ENCODE data around the gene NOD2. TPM values are rescaled to one million over a fixed set of nuclear protein-coding genes. Genes with fewer than 3 reads are reported as not detected.

Gene NOD2
- total and polyA plus RNA-seq, 2 of the 13 experiments (the other 11 are each of a cell fraction or from before 2014, with no cell fraction given) = 0.27 to 0.81 TPM

DNA sequence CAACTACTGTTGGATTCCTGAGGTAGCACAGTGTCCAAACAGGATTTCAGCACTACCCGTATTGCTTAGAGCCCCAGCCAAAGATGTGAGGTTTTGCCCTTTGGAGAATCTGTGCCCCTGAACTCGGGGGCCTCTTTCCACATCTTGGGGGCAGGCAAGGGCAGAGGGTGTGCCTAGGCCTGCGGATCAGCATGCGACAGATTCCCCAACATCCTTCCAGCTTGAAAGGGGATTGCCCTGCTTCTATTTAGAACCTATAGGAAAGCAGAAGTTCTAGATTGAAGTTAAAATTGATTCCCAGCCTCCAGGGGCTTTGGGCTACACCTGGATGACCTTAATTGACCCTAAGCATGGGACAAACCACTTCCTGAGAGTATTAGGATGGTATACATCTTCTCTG, 19.6 kb downstream of the NOD2 start:
- in situ Hi-C loops (cut with HindIII; ENCODE audit: extremely low pct_ligation_motif_present, low pct_unique_long_range_greater_than_20kb) = no loop called here
- Histone ChIP-seq H3K4me1 (ENCODE audit: insufficient read depth, low read length) (peaks cover 20% of the 10 kb centered on the region), H3K9me3 (ENCODE audit: low read length) (no peaks in the 10 kb centered on the region), H3K4me2 (ENCODE audit: low read depth, low read length) (no peak overlapping the region), H2AFZ (ENCODE audit: low read length) (no peak overlapping the region), H3K4me3 (replicated peaks in 1 of 3; ENCODE audit: insufficient read depth in 1 of 3, low read depth in 2 of 3, low read length in 3 of 3) (no peak overlapping the region), H3K27ac (ENCODE audit: extremely low read length, insufficient read depth, low read length) (no peak overlapping the region), H3K36me3 (replicated peaks in 1 of 2; ENCODE audit: control insufficient read depth in 1 of 2, insufficient read depth in 2 of 2, low read length in 2 of 2) (no peaks in the 10 kb centered on the region), H3K9ac (ENCODE audit: insufficient read depth, low read depth, low read length) (no peak overlapping the region), H3K27me3 (ENCODE audit: control insufficient read depth in 1 of 2, insufficient read depth in 2 of 2, low read length in 2 of 2) (peaks cover 0 to 17% of the 10 kb centered on the region in 2 experiments; a peak in 2 of 5 replicates), H4K20me1 (ENCODE audit: insufficient read depth, low read length) (no peaks in the 10 kb centered on the region), H3K79me2 (ENCODE audit: insufficient read depth, low read length) (no peaks in the 10 kb centered on the region)
- ATAC-seq (no peak), FAIRE-seq (no peak), DNase-seq (ENCODE audit: low spot score) (no peak)
- intact Hi-C loops (cut with micrococcal nuclease; ENCODE audit: unreplicated experiment) = no loop called here
- CTCF ChIA-PET (ENCODE audit: low intra/inter-chr PET ratio, low total read pairs) = no interaction called here
- no TSS peak for BruUV-seq (replicated peaks)
- POLR2A ChIA-PET = no interaction called here
- 52% methylated on average over 4 of the region's 4 CpGs for WGBS (ENCODE audit: low lambda C conversion rate)
- TF ChIP-seq, protein P1, sequence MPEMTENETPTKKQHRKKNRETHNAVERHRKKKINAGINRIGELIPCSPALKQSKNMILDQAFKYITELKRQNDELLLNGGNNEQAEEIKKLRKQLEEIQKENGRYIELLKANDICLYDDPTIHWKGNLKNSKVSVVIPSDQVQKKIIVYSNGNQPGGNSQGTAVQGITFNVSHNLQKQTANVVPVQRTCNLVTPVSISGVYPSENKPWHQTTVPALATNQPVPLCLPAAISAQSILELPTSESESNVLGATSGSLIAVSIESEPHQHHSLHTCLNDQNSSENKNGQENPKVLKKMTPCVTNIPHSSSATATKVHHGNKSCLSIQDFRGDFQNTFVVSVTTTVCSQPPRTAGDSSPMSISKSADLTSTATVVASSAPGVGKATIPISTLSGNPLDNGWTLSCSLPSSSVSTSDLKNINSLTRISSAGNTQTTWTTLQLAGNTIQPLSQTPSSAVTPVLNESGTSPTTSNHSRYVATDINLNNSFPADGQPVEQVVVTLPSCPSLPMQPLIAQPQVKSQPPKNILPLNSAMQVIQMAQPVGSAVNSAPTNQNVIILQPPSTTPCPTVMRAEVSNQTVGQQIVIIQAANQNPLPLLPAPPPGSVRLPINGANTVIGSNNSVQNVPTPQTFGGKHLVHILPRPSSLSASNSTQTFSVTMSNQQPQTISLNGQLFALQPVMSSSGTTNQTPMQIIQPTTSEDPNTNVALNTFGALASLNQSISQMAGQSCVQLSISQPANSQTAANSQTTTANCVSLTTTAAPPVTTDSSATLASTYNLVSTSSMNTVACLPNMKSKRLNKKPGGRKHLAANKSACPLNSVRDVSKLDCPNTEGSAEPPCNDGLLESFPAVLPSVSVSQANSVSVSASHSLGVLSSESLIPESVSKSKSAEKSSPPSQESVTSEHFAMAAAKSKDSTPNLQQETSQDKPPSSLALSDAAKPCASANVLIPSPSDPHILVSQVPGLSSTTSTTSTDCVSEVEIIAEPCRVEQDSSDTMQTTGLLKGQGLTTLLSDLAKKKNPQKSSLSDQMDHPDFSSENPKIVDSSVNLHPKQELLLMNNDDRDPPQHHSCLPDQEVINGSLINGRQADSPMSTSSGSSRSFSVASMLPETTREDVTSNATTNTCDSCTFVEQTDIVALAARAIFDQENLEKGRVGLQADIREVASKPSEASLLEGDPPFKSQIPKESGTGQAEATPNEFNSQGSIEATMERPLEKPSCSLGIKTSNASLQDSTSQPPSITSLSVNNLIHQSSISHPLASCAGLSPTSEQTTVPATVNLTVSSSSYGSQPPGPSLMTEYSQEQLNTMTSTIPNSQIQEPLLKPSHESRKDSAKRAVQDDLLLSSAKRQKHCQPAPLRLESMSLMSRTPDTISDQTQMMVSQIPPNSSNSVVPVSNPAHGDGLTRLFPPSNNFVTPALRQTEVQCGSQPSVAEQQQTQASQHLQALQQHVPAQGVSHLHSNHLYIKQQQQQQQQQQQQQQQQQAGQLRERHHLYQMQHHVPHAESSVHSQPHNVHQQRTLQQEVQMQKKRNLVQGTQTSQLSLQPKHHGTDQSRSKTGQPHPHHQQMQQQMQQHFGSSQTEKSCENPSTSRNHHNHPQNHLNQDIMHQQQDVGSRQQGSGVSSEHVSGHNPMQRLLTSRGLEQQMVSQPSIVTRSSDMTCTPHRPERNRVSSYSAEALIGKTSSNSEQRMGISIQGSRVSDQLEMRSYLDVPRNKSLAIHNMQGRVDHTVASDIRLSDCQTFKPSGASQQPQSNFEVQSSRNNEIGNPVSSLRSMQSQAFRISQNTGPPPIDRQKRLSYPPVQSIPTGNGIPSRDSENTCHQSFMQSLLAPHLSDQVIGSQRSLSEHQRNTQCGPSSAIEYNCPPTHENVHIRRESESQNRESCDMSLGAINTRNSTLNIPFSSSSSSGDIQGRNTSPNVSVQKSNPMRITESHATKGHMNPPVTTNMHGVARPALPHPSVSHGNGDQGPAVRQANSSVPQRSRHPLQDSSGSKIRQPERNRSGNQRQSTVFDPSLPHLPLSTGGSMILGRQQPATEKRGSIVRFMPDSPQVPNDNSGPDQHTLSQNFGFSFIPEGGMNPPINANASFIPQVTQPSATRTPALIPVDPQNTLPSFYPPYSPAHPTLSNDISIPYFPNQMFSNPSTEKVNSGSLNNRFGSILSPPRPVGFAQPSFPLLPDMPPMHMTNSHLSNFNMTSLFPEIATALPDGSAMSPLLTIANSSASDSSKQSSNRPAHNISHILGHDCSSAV (CRISPR knock-in tag; IDR thresholded peaks at IDR 0.05; ENCODE audit: borderline replicate concordance) = no peak
- TF ChIP-seq ZNF790 (CRISPR knock-in tag; IDR thresholded peaks at IDR 0.05; ENCODE audit: borderline replicate concordance) = no peak
- no peak for TF ChIP-seq TIGD3 (CRISPR knock-in tag; IDR thresholded peaks at IDR 0.05; ENCODE audit: borderline replicate concordance)
- no peak for TF ChIP-seq RAD51 (IDR thresholded peaks at IDR 0.05; ENCODE audit: borderline replicate concordance)
- no peak for TF ChIP-seq ZBTB8A (CRISPR knock-in tag; IDR thresholded peaks at IDR 0.05; ENCODE audit: borderline replicate concordance, low read depth)
- TF ChIP-seq SOX13 (IDR thresholded peaks at IDR 0.05) = no peak
- TF ChIP-seq SOX13 (CRISPR knock-in tag; conservative IDR thresholded peaks at IDR 0.05 in 1 of 2, IDR thresholded peaks at IDR 0.05 in 1 of 2) = no peak
- TF ChIP-seq ZNF746 (CRISPR knock-in tag; IDR thresholded peaks at IDR 0.05) = no peak
- no peak for TF ChIP-seq ZKSCAN8 (CRISPR knock-in tag; IDR thresholded peaks at IDR 0.05; ENCODE audit: borderline replicate concordance)
- no peak for TF ChIP-seq ZNF616 (CRISPR knock-in tag; IDR thresholded peaks at IDR 0.05; ENCODE audit: low read depth)
- no peak for TF ChIP-seq PHF5A (CRISPR knock-in tag; IDR thresholded peaks at IDR 0.05; ENCODE audit: low read depth, unreplicated experiment)
- no peak for TF ChIP-seq SRF (IDR thresholded peaks at IDR 0.05; ENCODE audit: low read depth, low read length)
- TF ChIP-seq, protein P2, sequence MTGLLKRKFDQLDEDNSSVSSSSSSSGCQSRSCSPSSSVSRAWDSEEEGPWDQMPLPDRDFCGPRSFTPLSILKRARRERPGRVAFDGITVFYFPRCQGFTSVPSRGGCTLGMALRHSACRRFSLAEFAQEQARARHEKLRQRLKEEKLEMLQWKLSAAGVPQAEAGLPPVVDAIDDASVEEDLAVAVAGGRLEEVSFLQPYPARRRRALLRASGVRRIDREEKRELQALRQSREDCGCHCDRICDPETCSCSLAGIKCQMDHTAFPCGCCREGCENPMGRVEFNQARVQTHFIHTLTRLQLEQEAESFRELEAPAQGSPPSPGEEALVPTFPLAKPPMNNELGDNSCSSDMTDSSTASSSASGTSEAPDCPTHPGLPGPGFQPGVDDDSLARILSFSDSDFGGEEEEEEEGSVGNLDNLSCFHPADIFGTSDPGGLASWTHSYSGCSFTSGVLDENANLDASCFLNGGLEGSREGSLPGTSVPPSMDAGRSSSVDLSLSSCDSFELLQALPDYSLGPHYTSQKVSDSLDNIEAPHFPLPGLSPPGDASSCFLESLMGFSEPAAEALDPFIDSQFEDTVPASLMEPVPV (CRISPR knock-in tag; IDR thresholded peaks at IDR 0.05) = no peak
- no peak for TF ChIP-seq GABPB1 (CRISPR knock-in tag; IDR thresholded peaks at IDR 0.05)
- no peak for TF ChIP-seq KAT7 (CRISPR knock-in tag; IDR thresholded peaks at IDR 0.05; ENCODE audit: borderline replicate concordance)

All from HepG2 (cell line).